Measurements from ENCODE around the gene ERAS. TPM values are rescaled to one million over a fixed set of nuclear protein-coding genes. Genes with fewer than 3 reads are reported as not detected.

The ERAS gene
- total RNA-seq, 1 experiment from 2014 or later = not detected

DNA sequence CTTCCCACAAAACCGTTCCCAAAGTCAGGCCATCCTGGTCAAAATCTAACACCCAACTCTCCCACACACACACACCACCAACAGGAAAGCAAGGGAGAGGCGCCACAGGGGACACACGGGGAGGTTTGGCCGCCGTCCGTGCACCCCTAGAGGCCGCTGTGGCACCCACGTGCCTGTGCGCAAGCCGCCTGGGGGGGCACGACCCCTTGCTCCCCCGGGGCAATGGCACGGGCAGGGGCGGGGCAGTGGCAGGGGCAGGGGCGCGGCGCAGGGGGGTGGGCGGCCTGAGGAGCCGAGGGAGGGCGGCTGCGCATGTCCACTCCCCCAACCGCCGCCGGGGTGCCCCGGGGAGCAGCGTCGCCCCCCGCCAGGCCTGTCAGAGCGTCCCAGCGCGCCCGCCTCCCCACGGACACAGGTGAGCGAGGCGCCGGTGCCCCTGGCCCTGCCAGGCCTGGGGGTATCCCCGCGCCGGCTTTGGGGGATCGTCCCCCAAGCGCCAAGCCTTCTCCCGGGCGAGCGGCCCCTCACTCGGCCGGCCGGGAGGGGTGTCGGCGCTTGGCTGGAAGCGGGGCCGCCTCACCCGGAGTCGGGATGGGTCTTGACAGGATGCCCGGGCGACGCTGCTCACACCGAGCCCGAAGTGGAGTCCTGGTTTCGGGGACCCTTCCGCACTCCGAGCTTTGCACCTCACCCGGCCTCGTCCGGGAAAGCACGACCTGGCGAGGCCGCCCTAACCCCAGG, at the start of gene ERAS (continued):
- TF ChIP-seq, protein P1, sequence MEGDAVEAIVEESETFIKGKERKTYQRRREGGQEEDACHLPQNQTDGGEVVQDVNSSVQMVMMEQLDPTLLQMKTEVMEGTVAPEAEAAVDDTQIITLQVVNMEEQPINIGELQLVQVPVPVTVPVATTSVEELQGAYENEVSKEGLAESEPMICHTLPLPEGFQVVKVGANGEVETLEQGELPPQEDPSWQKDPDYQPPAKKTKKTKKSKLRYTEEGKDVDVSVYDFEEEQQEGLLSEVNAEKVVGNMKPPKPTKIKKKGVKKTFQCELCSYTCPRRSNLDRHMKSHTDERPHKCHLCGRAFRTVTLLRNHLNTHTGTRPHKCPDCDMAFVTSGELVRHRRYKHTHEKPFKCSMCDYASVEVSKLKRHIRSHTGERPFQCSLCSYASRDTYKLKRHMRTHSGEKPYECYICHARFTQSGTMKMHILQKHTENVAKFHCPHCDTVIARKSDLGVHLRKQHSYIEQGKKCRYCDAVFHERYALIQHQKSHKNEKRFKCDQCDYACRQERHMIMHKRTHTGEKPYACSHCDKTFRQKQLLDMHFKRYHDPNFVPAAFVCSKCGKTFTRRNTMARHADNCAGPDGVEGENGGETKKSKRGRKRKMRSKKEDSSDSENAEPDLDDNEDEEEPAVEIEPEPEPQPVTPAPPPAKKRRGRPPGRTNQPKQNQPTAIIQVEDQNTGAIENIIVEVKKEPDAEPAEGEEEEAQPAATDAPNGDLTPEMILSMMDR (IDR thresholded peaks at IDR 0.05 in 2 of 3, conservative IDR thresholded peaks at IDR 0.05 in 1 of 3; ENCODE audit: borderline replicate concordance in 1 of 3, insufficient read depth in 1 of 3, low read depth in 2 of 3, low read length in 2 of 3) = no peak

DNA sequence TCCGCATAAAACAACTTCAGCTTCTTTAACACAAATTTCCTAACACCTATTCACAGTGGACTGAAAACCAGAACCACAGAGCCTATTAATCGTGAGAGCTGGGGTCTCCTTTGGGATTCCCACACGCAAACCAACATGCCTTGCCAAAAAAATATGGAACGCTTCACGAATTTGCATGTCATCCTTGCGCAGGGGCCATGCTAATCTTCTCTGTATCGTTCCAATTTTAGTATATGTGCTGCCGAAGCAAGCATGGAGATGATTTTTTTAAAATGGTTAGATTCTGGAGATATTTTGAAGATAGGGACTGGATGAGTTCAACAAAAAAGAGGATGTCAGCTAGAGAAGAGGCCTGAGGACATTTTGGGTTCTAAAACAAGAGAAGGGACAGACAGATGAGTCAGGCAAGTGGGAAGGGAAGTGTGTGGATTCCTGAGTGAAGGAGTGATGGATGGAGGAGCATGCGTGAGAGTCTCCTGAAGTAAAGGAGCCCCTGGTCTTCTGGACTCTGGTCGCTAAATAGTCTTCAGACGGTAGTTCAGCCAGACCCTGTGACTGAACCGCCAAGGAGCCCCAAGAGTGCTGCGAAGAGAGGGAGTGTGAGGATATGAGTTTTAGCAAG, 49.4 kb upstream of the ERAS start:
- no peaks in the 10 kb centered on the region for H3K9me3 ChIP-seq (ENCODE audit: control insufficient read depth in 1 of 2, insufficient read depth in 1 of 2, low read depth in 1 of 2, low read length in 2 of 2)
- no peaks in the 10 kb centered on the region for H3K4me1 ChIP-seq (ENCODE audit: control insufficient read depth in 1 of 2, insufficient read depth in 2 of 2, low read length in 2 of 2)
- H4K20me1 ChIP-seq (ENCODE audit: insufficient read depth) = no peaks in the 10 kb centered on the region
- CTCF ChIA-PET = no interaction called here
- POLR2A ChIA-PET = no interaction called here
- no peaks in the 10 kb centered on the region for H3K36me3 ChIP-seq (ENCODE audit: control insufficient read depth in 1 of 2, insufficient read depth in 2 of 2, low read length in 2 of 2)
- no peak overlapping the region for H3K4me3 ChIP-seq (replicated peaks in 1 of 2; ENCODE audit: low read depth in 1 of 2, low read length in 2 of 2)
- no peaks in the 10 kb centered on the region for H3K9me2 ChIP-seq (ENCODE audit: insufficient read depth)
- H3K4me2 ChIP-seq (ENCODE audit: low read length) = no peak overlapping the region
- no peaks in the 10 kb centered on the region for H3K27me3 ChIP-seq (ENCODE audit: insufficient read depth, low read length)
- TF ChIP-seq EGR1 (IDR thresholded peaks at IDR 0.05; ENCODE audit: low read depth) (no peak), EZH2phosphoT487 (IDR thresholded peaks at IDR 0.05; ENCODE audit: borderline replicate concordance) (no peak), JUND (IDR thresholded peaks at IDR 0.05) (no peak), SIN3A (IDR thresholded peaks at IDR 0.05; ENCODE audit: low read depth) (no peak), RAD21 (IDR thresholded peaks at IDR 0.05; ENCODE audit: low read depth) (no peak), SP1 (IDR thresholded peaks at IDR 0.05; ENCODE audit: low read depth) (no peak), POLR2A (IDR thresholded peaks at IDR 0.05; ENCODE audit: borderline replicate concordance, extremely low read depth, insufficient read depth, insufficient read length) (no peak), ZNF274 (IDR thresholded peaks at IDR 0.05; ENCODE audit: low read depth, low read length) (no peak), TCF7L2 (IDR thresholded peaks at IDR 0.05; ENCODE audit: borderline replicate concordance, extremely low read depth, insufficient read depth, insufficient read length) (no peak)
- TF ChIP-seq, protein P2, sequence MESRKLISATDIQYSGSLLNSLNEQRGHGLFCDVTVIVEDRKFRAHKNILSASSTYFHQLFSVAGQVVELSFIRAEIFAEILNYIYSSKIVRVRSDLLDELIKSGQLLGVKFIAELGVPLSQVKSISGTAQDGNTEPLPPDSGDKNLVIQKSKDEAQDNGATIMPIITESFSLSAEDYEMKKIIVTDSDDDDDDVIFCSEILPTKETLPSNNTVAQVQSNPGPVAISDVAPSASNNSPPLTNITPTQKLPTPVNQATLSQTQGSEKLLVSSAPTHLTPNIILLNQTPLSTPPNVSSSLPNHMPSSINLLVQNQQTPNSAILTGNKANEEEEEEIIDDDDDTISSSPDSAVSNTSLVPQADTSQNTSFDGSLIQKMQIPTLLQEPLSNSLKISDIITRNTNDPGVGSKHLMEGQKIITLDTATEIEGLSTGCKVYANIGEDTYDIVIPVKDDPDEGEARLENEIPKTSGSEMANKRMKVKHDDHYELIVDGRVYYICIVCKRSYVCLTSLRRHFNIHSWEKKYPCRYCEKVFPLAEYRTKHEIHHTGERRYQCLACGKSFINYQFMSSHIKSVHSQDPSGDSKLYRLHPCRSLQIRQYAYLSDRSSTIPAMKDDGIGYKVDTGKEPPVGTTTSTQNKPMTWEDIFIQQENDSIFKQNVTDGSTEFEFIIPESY (IDR thresholded peaks at IDR 0.05; ENCODE audit: extremely low read depth, insufficient replicate concordance, low read length) = no peak
- TF ChIP-seq, protein P1 (IDR thresholded peaks at IDR 0.05 in 2 of 3, conservative IDR thresholded peaks at IDR 0.05 in 1 of 3; ENCODE audit: borderline replicate concordance in 1 of 3, insufficient read depth in 1 of 3, low read depth in 2 of 3, low read length in 2 of 3) = no peak
- TF ChIP-seq, protein P3, sequence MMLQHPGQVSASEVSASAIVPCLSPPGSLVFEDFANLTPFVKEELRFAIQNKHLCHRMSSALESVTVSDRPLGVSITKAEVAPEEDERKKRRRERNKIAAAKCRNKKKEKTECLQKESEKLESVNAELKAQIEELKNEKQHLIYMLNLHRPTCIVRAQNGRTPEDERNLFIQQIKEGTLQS (IDR thresholded peaks at IDR 0.05) = no peak
- ATAC-seq (no peak), DNase-seq (ENCODE audit: low read depth, low spot score) (no peak)
- BruUV-seq (replicated peaks) = no TSS peak
- H3K79me2 ChIP-seq (ENCODE audit: insufficient read depth, low read length) = no peaks in the 10 kb centered on the region
- intact Hi-C loops (cut with micrococcal nuclease) = no loop called here
- H3K9ac ChIP-seq (ENCODE audit: low read length) = no peak overlapping the region
- RAD21 ChIA-PET (ENCODE audit: low non-redundant PET in 1 of 2, low total read pairs in 2 of 2, uncharacterized antibody in 2 of 2, unreplicated experiment in 2 of 2) = no interaction called here
- H3K27ac ChIP-seq (ENCODE audit: low read depth, low read length) = no peak overlapping the region
- no peak overlapping the region for H2AFZ ChIP-seq (ENCODE audit: low read depth, low read length, poor library complexity, severe bottlenecking)

All from HCT116 (cell line).